NCI-H2171 (cell line): ENCODE results near the gene TAS2R30.
"Not testable (repeated sequence)": the region's sequence is repeated elsewhere in the genome, so short reads cannot be mapped to it uniquely, and the experiment has no call there.

Source experiments
- DNase-seq: peaks from one replicate; lab custom pipeline; 2025; lab: John Stamatoyannopoulos, UW

Gene TAS2R30

DNA sequence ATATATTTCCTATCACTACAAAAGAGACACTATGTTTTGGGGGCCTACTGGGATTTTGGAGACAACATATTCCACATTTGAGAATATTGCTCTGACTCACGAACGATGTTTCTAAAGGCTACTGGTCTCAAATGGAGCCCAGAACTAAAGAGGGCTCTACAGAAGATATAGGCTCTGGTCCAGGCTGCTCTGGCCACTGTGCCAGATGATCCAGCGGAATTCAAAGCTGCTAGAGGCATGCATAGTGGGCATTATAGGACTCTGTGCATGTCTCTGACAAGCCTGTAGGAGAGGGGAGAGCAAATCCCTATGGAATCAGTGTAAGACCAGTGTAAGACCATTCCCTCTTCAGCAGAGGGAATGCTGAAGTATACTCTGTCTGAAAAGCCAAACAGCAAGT lies 4.1 kb downstream of the TAS2R30 start:
- no peak for DNase-seq

DNA sequence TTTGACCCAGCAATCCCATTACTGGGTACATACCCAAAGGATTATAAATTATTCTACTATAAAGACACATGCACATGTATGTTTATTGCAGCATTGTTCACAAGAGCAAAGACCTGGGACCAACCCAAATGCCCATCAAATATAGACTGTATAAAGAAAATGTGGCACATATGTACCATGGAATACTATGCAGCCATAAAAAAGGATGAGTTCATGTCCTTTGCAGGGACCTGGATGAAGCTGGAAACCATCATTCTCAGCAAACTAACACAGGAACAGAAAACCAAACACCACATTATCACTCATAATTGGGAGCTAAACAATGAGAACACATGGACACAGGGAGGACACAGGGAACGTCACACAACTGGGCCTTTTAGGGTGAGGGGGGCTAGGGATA lies 20.3 kb downstream of the TAS2R30 start:
- not testable (repeated sequence) for DNase-seq

DNA sequence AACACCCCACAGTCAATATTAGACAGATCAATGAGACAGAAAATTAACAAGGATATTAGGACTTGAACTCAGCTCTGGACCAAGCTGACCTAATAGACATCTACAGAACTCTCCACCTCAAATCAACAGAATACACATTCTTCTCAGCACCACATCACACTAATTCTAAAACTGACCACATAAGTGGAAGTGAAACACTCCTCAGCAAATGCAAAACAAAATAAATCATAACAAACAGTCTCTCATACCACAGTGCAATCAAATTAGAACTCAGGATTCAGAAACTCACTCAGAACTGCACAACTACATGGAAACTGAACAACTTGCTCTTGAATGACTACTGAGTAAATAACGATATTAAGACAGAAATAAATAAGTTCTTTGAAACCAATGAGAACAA lies 23.2 kb downstream of the TAS2R30 start:
- not testable (repeated sequence) for DNase-seq

DNA sequence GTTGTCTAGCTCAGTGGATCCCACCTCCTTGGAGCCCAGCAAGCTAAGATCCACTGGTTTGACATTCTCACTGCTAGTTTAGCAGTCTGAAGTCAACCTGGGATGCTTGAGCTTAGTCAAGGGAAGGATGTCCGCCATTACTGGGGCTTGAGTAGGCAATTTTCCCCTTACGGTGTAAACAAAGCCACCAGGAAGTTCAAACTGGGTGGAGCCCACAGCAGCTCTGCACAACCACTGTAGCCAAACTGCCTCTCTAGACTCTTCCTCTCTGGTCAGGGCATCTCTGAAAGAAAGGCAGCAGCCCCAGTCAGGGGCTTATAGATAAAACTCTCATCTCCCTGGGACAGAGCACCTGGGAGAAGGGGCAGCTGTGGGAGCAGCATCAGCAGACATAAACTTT lies 25.6 kb downstream of the TAS2R30 start:
- no peak for DNase-seq

DNA sequence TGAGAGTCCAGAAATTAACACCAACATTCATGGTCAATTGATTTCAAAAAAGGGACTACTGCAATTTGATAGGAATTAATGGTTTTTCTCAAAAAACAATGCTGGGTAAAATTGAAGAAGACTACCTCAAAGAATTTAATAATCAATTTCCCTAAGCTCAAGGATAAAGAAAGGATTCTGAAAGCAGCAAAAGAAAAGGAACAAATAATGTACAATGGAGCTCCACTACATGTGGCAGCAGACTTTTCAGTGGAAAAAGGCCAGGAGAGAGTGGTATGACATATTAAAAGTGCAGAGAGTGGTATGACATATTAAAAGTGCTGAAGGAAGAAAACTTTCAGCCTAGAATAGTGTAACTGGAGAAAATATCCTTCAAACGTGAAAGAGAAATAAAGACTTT lies 26.7 kb downstream of the TAS2R30 start:
- no peak for DNase-seq

DNA sequence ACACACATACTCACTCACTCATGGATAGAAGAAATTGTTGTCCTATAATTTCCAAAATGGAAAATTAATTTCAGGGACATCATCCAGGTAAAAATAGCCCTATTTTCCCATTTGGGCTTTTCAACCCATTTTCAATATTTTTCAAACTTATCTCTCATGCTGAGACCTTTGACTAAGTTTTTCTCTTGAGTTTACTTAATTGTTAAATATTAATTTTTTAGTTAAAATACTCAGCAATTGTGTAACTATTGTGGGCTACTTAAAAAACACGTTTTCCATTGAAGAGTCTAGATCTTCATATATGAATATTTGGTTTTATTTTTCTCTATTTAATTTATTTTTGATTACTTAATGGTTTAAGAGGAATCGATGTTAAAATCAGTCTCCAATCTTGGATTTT lies 28.2 kb downstream of the TAS2R30 start:
- DNase-seq = no peak

DNA sequence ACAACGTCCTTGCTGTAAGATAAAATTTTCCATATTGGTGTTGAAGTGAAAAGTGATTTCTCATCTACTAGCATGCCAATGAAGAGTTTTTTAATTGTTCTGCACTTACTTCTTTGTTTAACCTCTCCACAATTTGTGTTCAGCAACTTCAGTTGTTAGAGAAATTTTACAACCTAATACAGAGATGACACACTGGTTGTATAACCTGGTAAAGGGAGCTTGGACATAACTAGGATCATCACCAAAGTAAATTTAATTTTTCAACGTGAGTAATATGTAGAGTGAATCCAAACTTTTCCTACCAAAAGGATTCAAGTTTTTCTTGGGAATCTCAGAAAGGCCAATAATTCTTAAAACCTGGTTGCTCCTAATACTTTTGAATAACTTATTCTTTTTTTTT lies 28.9 kb downstream of the TAS2R30 start:
- DNase-seq = no peak

DNA sequence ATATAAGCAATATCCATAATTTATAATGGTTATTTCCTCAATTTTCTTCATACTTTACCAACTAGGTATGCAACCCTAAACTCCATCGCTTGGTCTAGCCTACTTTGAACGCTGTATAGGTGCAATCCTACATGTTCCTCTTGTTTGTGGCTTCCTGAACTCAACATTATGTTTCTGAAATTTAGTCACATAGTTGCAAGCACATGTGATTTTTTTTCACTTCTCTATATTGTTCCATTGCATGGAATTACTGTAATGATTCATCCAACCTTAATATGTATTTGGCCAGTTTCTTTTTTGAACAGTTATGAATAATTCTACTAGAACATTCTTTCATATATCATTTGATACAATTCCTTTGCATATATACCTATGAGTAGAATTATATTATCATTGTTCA lies 39.5 kb downstream of the TAS2R30 start:
- not testable (repeated sequence) for DNase-seq

DNA sequence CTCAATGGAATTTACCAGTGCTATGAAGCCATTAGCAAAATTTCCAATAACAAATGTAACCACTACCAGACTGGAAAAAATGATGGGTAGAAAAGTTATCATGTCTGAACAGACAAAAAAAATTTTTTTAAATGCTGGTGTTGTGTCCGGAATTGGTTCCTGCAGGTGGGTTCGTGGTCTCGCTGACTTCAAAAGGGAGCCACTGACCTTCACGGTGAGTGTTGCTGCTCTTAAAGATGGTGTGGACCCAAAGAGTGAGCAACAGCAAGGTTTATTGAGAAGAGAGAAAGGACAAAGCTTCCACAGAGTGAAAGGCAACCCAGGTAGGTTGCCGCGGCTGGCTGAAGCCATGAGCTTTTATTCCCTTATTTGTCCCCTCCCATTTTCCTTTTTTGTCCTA lies 42.3 kb downstream of the TAS2R30 start, which contains the start of gene TAS2R43:
Gene TAS2R43, minus strand, starts transcription at position 186 of the 400 bp plus-strand sequence. Its CDS starts 84 bp downstream, at position 102.
- no peak for DNase-seq

DNA sequence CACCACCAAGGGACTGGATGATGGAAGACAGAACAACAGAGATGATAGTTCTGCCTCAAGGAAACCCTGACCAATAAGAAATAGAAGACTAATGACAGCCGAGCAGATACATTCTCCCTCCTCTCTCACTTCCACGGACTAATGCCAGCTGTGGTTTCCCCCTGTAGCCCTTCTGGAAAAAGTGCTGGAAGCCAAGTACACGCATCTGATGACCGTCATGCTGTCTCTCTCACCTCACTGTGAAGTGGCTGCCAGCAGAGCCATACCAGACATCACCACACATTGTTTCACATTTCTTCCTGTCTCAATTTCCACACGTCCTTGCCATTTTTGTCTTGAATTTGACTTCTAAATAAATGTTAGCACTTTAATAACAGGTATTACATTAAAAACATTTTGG lies 45.2 kb downstream of the TAS2R30 start:
- DNase-seq = no peak

DNA sequence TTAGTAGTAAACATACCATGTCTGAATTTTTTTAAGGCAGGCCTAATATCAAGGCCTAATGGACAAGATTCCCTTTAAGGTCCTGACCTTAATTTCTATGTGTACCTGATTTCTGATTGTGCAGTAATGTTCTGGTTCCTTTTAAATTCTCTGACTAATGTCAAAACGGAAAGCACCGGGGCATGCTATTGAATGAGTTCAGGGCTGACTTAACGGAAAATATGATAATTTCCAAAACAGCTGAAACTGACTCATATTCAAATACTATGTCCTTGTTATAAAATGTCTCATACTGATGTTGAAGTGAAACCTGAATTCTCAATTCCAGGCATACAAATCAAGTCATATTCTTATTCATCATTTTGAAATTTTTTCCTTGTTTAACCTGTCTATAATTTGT lies 49.0 kb downstream of the TAS2R30 start:
- DNase-seq = no peak
